Erythroblast (primary cell): ENCODE measurements around the gene GPSM1.

ENCODE experiments used
- DNase-seq, 2 experiments: peaks; one replicate each; lab custom pipeline; 2025; lab: John Stamatoyannopoulos, UW
- GATA1 ChIP-seq: IDR thresholded peaks from 2 replicates; pipeline ENCODE4 v1.6.1; 2011; ENCODE audit warnings: low read depth, mild to moderate bottlenecking, control low read depth, low read length, moderate library complexity
- POLR2A ChIP-seq: IDR thresholded peaks from 2 replicates; pipeline ENCODE4 v1.6.1; 2011; ENCODE audit warnings: mild to moderate bottlenecking, low read length

GPSM1 gene

GRCh38 chr9:136361047-136361753, 33.9 kb downstream of the GPSM1 start:
- TF ChIP-seq GATA1 (no peak), POLR2A (no peak)
- no peak for DNase-seq

- no peak for DNase-seq
- TF ChIP-seq GATA1: no peak
Observed at GRCh38 chr9:136361754-136362449, 34.6 kb downstream of the GPSM1 start.

- no peak for TF ChIP-seq POLR2A
- TF ChIP-seq GATA1: no peak
- peak in 1 of 2 experiments; percentile 44 for DNase-seq
Observed at GRCh38 chr9:136362450-136362784, 35.1 kb downstream of the GPSM1 start.

- TF ChIP-seq GATA1: no peak
- TF ChIP-seq POLR2A: peak; percentile 76
- peak; percentile 94 to 98 for DNase-seq
Observed at GRCh38 chr9:136363106-136363948, 36.0 kb downstream of the GPSM1 start, which contains the start of gene DNLZ. Gene DNLZ (minus strand): TSS chr9:136363744. CDS start chr9:136363714, 30 bp downstream.

- DNase-seq: no peak
- TF ChIP-seq POLR2A (no peak), GATA1 (no peak)
Observed at GRCh38 chr9:136363949-136364748, 36.8 kb downstream of the GPSM1 start.

- peak; percentile 23 to 38 for DNase-seq
- TF ChIP-seq POLR2A (no peak), GATA1 (no peak)
Observed at GRCh38 chr9:136364942-136365774, 37.8 kb downstream of the GPSM1 start.

GRCh38 chr9:136365775-136366222, 38.5 kb downstream of the GPSM1 start:
- TF ChIP-seq GATA1 (no peak), POLR2A (no peak)
- DNase-seq: no peak

- DNase-seq: no peak
- TF ChIP-seq GATA1 (no peak), POLR2A (no peak)
Observed at GRCh38 chr9:136366826-136367225, 39.5 kb downstream of the GPSM1 start.

GRCh38 chr9:136367296-136368145, 40.2 kb downstream of the GPSM1 start:
- no peak for DNase-seq
- TF ChIP-seq GATA1 (no peak), POLR2A (no peak)

- no peak for DNase-seq
- TF ChIP-seq POLR2A: no peak
- no peak for TF ChIP-seq GATA1
Observed at GRCh38 chr9:136368190-136368589, 40.9 kb downstream of the GPSM1 start.

GRCh38 chr9:136370037-136370436, 42.7 kb downstream of the GPSM1 start:
- no peak for DNase-seq

More at GRCh38 chr9:136370037-136370436, 42.7 kb downstream of the GPSM1 start:
- TF ChIP-seq GATA1: no peak
- TF ChIP-seq POLR2A: no peak
